Stimulated activated CD8-positive, alpha-beta memory T cell treated with anti-CD3 and anti-CD28 coated beads, Interleukin-2, amount 100 ng/mL, for 48 hours (primary cell): Measurements from ENCODE around the gene REM1.
"Not testable (repeated sequence)": the region's sequence is repeated elsewhere in the genome, so short reads cannot be mapped to it uniquely, and the experiment has no call there.

ENCODE experiments used
- DNase-seq, 2 donors: peaks; one replicate each; pipeline ENCODE4 v3.0.0-alpha.2; 2020; ENCODE audit warnings: low read depth in 2 of 2

REM1 gene

GRCh38 chr20:31474758-31475427, at the start of gene REM1, which contains the start of gene DEFB124:
REM1 (plus strand) TSS chr20:31475288; CDS start chr20:31476446, 1,158 bp downstream.
DEFB124 (minus strand) TSS chr20:31475127; CDS start chr20:31473013, 2,114 bp downstream.
- no peak for DNase-seq

- no peak for DNase-seq
These were observed 49.3 kb upstream of the REM1 start for GRCh38 chr20:31425797-31426196.

GRCh38 chr20:31426891-31427551, 48.1 kb upstream of the REM1 start:
- DNase-seq, result not testable (repeated sequence)

- DNase-seq, result not testable (repeated sequence)
These were observed 47.5 kb upstream of the REM1 start for GRCh38 chr20:31427576-31427975.

GRCh38 chr20:31430568-31431115, 44.4 kb upstream of the REM1 start:
- DNase-seq, result no peak

DNA sequence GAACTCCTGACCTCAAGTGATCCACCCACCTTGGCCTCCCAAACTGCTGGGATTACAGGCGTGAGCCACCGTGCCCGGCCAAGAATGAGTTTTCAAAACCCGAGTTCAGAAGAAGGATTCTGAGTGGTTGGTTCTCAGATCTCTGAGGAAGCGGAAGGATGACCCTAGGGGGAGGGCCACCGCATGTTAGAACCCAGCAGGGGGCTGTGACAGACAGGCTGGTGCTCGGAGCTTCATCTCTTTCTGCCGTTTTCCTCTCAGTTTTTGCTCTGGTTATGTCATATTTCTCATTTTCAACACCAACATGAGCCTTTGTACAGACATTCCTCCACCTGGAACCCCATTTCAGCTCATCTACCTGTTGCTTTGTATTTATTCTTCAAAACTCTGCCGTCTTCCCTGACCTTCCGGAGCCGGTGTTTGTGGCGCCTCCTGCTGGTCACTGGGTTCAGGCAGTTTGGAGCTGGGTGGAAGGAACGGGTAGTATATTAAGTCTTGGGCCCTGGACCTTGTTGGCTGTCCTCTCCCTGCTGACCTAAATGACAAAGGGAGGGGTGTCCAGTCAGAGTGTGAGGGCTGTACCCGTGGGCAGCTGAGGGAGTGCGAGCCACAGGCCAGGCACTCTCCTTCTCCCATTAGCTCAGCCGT, 35.0 kb upstream of the REM1 start, which contains the start of gene DEFB123:
Gene DEFB123, plus strand, starts transcription at position 621 of the 648 bp plus-strand sequence. CDS start 67 bp downstream, outside the sequence.
- peak in 1 of 2 donors; percentile 6 for DNase-seq

DNA sequence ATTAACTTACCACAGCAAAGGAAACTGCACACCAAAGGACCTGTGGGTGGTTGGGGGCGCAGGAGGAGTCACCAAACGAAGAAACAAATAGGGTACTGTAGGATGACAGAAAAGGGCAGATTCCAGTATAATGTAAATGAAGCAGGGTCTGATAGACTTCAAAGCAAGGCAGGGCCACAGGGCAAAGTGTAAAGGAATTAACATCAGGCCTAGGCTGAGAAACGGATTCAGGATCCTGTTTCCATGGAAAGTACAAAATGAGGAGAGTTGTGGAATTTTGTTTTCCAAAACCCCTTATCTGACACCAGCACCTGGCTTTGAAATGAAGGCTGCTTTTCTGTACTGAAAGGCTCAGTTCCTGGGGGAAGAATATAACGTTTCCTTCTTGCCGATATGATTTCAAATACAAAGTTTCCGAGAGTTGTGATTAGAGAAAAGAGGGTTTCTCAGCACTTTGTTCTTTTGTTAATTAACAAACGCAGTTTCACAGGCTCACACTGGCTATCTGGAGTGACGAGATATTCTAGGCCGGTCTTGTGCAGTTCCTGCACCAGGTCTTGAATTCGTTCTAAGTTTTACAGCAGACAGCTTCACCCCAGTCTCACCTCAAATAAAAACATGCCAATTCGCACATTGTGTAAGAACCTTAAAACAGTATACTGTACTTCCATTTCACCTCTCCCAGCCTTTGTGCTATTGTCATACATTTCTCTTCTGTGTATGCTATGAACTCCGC, 28.8 kb upstream of the REM1 start:
- no peak for DNase-seq

- no peak for DNase-seq
These were observed 25.3 kb upstream of the REM1 start for GRCh38 chr20:31449511-31450414.

DNA sequence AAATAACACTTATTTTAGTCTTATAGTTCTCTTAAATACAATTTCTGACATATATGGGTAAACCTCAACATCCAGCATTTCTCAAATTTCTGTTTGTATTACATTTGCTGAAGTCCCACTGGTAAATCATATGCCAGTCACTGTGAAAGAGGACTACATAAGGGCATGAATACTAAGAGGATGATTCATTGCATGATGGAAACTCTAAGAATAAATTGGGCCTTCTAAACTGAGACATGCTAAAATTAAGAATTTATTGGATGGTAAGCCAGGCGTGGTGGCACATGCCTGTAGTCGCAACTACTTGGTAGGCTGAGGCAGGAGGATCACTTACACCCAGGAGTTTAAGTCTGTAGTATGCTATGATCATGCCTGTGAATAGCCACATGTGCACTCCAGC, 22.5 kb upstream of the REM1 start:
- DNase-seq, result no peak

GRCh38 chr20:31454361-31454760, 20.7 kb upstream of the REM1 start:
- no peak for DNase-seq

GRCh38 chr20:31470946-31471345, 4.1 kb upstream of the REM1 start:
- not testable (repeated sequence) for DNase-seq

- no peak for DNase-seq
These were observed 2.4 kb upstream of the REM1 start for GRCh38 chr20:31472395-31473330.

- no peak for DNase-seq
These were observed 1.6 kb upstream of the REM1 start for GRCh38 chr20:31473331-31474096.

DNA sequence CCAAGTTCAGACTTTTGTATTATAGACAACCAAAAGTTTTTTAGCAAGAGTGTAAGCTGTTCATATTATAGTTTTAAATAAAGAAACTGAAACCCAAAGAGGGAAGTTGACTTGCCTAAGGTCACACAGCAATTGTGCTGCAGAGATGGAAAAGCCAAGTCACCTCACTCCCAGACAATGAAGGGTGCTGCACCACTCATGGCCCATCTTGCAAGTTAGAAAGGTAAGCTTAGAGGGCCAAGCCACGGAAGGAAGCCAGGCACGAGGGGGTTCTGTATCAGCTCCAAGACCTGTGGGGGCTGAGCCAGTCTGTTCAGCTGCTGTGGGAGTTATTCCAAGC, 1.0 kb upstream of the REM1 start:
- DNase-seq, result no peak

GRCh38 chr20:31475472-31476293, 595 bp downstream of the REM1 start:
- no peak for DNase-seq

GRCh38 chr20:31476294-31476585, 1.2 kb downstream of the REM1 start:
- no peak for DNase-seq

DNA sequence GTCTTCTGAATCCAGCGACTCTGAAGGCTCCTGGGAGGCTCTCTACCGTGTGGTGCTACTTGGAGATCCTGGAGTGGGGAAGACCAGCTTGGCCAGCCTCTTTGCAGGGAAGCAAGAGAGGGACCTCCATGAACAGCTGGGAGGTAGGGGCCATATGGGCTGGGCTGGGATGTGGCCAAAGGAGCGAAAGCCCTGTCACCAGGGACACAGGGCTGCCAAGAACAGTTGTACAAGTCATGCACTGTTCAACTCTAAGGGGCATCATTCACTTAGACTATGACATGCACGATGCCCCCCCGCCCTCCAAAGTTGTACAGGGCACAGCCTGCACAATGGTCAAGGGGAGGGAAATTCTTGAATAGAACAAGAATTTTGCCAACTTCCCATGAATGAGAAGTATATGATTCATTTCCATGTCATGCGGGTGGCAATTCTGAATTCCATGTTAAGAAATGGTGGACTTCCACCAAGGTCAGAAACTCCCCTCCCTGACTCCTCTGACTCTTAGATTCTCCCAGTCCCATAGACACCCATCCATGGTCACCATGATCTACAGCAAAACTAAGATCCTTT, 1.6 kb downstream of the REM1 start:
- DNase-seq, result no peak

- no peak for DNase-seq
These were observed 8.9 kb downstream of the REM1 start for GRCh38 chr20:31484001-31484400.
